SK-N-SH treated with all-trans-retinoic acid at 6 μM for 48 hours (cell line): Measurements from ENCODE around the gene FAXDC2.

Experiments used
- ATAC-seq: fragments of 200-7000 bp; cut with Tn5 transposase; 3 replicates; pipeline ENCODE4 v1.9.1; 2020; ENCODE audit warnings: mild to moderate bottlenecking, moderate library complexity
- ARNTL ChIP-seq: fragments of 450-650 bp; formaldehyde crosslinking; IDR thresholded peaks from 2 replicates; pipeline ENCODE4 v1.5.0; 2020; ENCODE audit warnings: low read depth, mild to moderate bottlenecking, moderate library complexity, borderline replicate concordance
- CREB5 ChIP-seq: fragments of 250-450 bp; sonication (Bioruptor Pico); IDR thresholded peaks from 2 replicates; pipeline ENCODE4 v1.5.1; 2020; ENCODE audit warnings: low read depth, mild to moderate bottlenecking, moderate library complexity
- CSDC2 ChIP-seq: fragments of 250-450 bp; sonication (Bioruptor Pico); IDR thresholded peaks from 2 replicates; pipeline ENCODE4 v1.5.0; 2020; ENCODE audit warnings: mild to moderate bottlenecking, moderate library complexity
- ESRRG ChIP-seq: fragments of 250-450 bp; sonication (Bioruptor Pico); IDR thresholded peaks from 2 replicates; pipeline ENCODE4 v1.6.1; 2021; ENCODE audit warnings: mild to moderate bottlenecking
- GLIS3 ChIP-seq: fragments of 250-450 bp; sonication (Bioruptor Pico); IDR thresholded peaks from 2 replicates; pipeline ENCODE4 v1.5.0; 2020; ENCODE audit warnings: mild to moderate bottlenecking, moderate library complexity
- ISL1 ChIP-seq: fragments of 250-450 bp; sonication (Bioruptor Pico); IDR thresholded peaks from 2 replicates; pipeline ENCODE4 v2.1.2; 2022; ENCODE audit warnings: mild to moderate bottlenecking, moderate library complexity
- OSR1 ChIP-seq: fragments of 250-450 bp; sonication (Bioruptor Pico); IDR thresholded peaks from 2 replicates; pipeline ENCODE4 v1.8.0; 2022; ENCODE audit warnings: moderate library complexity, mild to moderate bottlenecking, inconsistent platforms
- POU6F1 ChIP-seq: fragments of 250-450 bp; sonication (Bioruptor Pico); IDR thresholded peaks from 2 replicates; pipeline ENCODE4 v1.8.0; 2021; ENCODE audit warnings: low read depth, mild to moderate bottlenecking, moderate library complexity, borderline replicate concordance
- PPARA ChIP-seq: fragments of 250-450 bp; sonication (Bioruptor Pico); IDR thresholded peaks from 2 replicates; pipeline ENCODE4 v1.5.0; 2020; ENCODE audit warnings: mild to moderate bottlenecking, borderline replicate concordance
- RARB ChIP-seq: fragments of 250-450 bp; sonication (Bioruptor Pico); IDR thresholded peaks from 2 replicates; pipeline ENCODE4 v1.8.0; 2021; ENCODE audit warnings: mild to moderate bottlenecking, moderate library complexity
- TCF4 ChIP-seq: fragments of 250-450 bp; sonication (Bioruptor Pico); IDR thresholded peaks from 2 replicates; pipeline ENCODE4 v1.8.0; 2021; ENCODE audit warnings: mild to moderate bottlenecking, moderate library complexity, borderline replicate concordance
- TSHZ2 ChIP-seq: fragments of 250-450 bp; sonication (Bioruptor Pico); IDR thresholded peaks from 2 replicates; pipeline ENCODE4 v1.5.0; 2020; ENCODE audit warnings: mild to moderate bottlenecking, moderate library complexity
- ZC3H10 ChIP-seq: fragments of 250-450 bp; sonication (Bioruptor Pico); IDR thresholded peaks from 2 replicates; pipeline ENCODE4 v1.5.1; 2021; ENCODE audit warnings: mild to moderate bottlenecking, moderate library complexity
- ZFP3 ChIP-seq: fragments of 250-450 bp; sonication (Bioruptor Pico); IDR thresholded peaks from 2 replicates; pipeline ENCODE4 v1.5.0; 2020; ENCODE audit warnings: mild to moderate bottlenecking, moderate library complexity
- ZFP30 ChIP-seq: fragments of 450-650 bp; formaldehyde crosslinking; IDR thresholded peaks from 2 replicates; pipeline ENCODE4 v1.5.0; 2022; ENCODE audit warnings: mild to moderate bottlenecking, moderate library complexity
- ZNF565 ChIP-seq: fragments of 450-650 bp; formaldehyde crosslinking; conservative IDR thresholded peaks from 2 replicates; pipeline ENCODE4 v1.5.0; 2020; ENCODE audit warnings: low read depth, mild to moderate bottlenecking, moderate library complexity
- ZNF70 ChIP-seq: fragments of 450-650 bp; formaldehyde crosslinking; IDR thresholded peaks from 2 replicates; pipeline ENCODE4 v1.5.0; 2020; ENCODE audit warnings: mild to moderate bottlenecking, moderate library complexity
- ZNF8 ChIP-seq: fragments of 450-650 bp; formaldehyde crosslinking; IDR thresholded peaks from 2 replicates; pipeline ENCODE4 v1.5.0; 2020; ENCODE audit warnings: mild to moderate bottlenecking, moderate library complexity
- TF ChIP-seq, protein P1 (sequence below): fragments of 250-450 bp; sonication (Bioruptor Pico); IDR thresholded peaks from 2 replicates; pipeline ENCODE4 v1.5.1; 2021; ENCODE audit warnings: mild to moderate bottlenecking, moderate library complexity

Gene FAXDC2

GRCh38 chr5:154863291-154864080 is 13.1 kb upstream of the FAXDC2 start:
- TF ChIP-seq CSDC2: no peak
- no peak for TF ChIP-seq PPARA (CRISPR knock-in tag)
- TF ChIP-seq, protein P1, sequence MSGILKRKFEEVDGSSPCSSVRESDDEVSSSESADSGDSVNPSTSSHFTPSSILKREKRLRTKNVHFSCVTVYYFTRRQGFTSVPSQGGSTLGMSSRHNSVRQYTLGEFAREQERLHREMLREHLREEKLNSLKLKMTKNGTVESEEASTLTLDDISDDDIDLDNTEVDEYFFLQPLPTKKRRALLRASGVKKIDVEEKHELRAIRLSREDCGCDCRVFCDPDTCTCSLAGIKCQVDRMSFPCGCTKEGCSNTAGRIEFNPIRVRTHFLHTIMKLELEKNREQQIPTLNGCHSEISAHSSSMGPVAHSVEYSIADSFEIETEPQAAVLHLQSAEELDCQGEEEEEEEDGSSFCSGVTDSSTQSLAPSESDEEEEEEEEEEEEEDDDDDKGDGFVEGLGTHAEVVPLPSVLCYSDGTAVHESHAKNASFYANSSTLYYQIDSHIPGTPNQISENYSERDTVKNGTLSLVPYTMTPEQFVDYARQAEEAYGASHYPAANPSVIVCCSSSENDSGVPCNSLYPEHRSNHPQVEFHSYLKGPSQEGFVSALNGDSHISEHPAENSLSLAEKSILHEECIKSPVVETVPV (CRISPR knock-in tag): no peak
- no peak for TF ChIP-seq GLIS3 (CRISPR knock-in tag)
- no peak for TF ChIP-seq ZFP3 (CRISPR knock-in tag)
- TF ChIP-seq TSHZ2 (CRISPR knock-in tag): no peak
- TF ChIP-seq ARNTL (CRISPR knock-in tag): no peak
- no peak for TF ChIP-seq ISL1 (CRISPR knock-in tag)
- TF ChIP-seq RARB: no peak
- no peak for TF ChIP-seq OSR1 (CRISPR knock-in tag)
- no peak for TF ChIP-seq ZNF8 (CRISPR knock-in tag)
- TF ChIP-seq ESRRG (CRISPR knock-in tag): no peak
- TF ChIP-seq TCF4 (CRISPR knock-in tag): no peak
- TF ChIP-seq ZNF70: no peak
- no peak for TF ChIP-seq POU6F1 (CRISPR knock-in tag)
- TF ChIP-seq CREB5 (CRISPR knock-in tag): no peak
- ATAC-seq: no peak

DNA sequence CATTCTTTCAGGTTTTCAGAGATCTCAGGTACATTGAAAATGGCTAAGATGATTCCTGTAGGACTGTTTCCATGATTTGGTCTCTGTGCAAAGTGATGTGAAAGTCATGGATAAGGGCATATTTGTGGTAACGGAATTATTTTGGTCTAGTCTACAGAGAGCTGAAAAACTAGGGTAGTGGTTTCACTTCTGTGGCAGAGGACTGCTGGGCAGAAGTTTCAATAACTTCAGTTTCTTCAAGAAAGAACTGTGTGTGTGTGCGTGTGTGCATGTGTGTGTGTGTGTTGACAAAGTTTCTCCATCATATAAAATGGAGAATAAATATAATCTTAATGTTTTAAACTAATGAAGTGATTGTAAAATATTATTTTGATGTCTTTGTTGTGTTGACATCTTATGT is 12.4 kb upstream of the FAXDC2 start:
- ATAC-seq: no peak
- TF ChIP-seq ZNF70 (no peak), POU6F1 (CRISPR knock-in tag) (no peak), ZFP30 (CRISPR knock-in tag) (no peak), ZNF565 (no peak), ISL1 (CRISPR knock-in tag) (no peak), RARB (no peak), OSR1 (CRISPR knock-in tag) (no peak), ZFP3 (CRISPR knock-in tag) (no peak), CSDC2 (no peak), ARNTL (CRISPR knock-in tag) (no peak), ZNF8 (CRISPR knock-in tag) (no peak), ZC3H10 (CRISPR knock-in tag) (no peak), PPARA (CRISPR knock-in tag) (no peak)
- TF ChIP-seq, protein P1 (CRISPR knock-in tag): no peak
